Choroid plexus epithelial cell (primary cell): Measurements from ENCODE around the gene KCNC1.

Experiments
- DNase-seq: peaks from one replicate; pipeline ENCODE4 v3.0.0-alpha.2; 2010; ENCODE audit warnings: low read depth
- H3K4me3 ChIP-seq: 2 replicates; pipeline ENCODE4 v1.5.1; 2011; ENCODE audit warnings: low read depth, mild to moderate bottlenecking, control low read depth, low read length, moderate library complexity
- CTCF ChIP-seq: conservative IDR thresholded peaks from 2 replicates; pipeline ENCODE4 v1.5.1; 2011; ENCODE audit warnings: low read depth, mild to moderate bottlenecking, control low read depth, inconsistent platforms, low read length, moderate library complexity

KCNC1 gene

GRCh38 chr11:17702876-17703275, 31.7 kb upstream of the KCNC1 start:
- no peak for TF ChIP-seq CTCF
- H3K4me3 ChIP-seq = no peak overlapping the region
- no peak for DNase-seq

DNA sequence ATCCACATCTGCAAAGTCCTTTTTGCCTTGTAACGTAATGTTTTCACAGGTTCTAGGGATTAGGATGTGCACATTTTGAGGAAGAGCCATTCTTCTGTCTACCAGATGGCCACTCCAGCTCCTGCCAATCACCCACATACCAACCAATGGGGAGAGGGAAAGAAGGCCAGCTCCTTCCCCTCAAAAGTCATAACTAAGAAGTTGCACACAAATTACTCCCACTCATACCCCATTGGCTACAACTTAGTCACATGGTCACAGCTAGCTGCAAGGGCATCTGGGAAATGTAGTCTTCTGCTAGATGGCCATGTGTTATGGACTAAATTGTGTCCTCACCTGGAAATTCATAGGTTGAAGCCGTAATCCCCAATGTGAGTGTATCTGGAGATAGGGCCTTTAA, 30.6 kb upstream of the KCNC1 start:
- TF ChIP-seq CTCF = no peak
- peak; percentile 44 for DNase-seq
- H3K4me3 ChIP-seq = no peak overlapping the region

DNA sequence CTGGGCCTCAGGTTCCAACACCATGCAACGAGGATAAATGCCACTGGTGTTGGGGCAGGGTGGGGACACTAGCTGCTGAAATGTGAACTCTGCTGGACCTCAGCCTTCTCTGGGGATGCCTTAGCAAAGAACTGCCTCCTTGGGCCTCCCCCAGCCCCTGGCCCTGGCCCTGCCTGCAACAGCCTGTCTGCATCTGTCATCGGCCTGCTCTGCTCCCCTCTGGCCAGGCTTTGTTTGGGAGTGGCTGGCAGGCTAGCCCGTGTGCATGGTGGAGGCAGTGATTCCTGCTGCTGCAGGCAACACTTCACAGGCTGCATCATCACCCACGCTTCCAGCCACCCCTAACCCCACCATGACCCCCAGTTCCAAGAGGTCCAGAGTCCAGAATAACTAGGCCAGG, 26.8 kb upstream of the KCNC1 start:
- TF ChIP-seq CTCF = no peak
- no peak for DNase-seq
- no peak overlapping the region for H3K4me3 ChIP-seq

DNA sequence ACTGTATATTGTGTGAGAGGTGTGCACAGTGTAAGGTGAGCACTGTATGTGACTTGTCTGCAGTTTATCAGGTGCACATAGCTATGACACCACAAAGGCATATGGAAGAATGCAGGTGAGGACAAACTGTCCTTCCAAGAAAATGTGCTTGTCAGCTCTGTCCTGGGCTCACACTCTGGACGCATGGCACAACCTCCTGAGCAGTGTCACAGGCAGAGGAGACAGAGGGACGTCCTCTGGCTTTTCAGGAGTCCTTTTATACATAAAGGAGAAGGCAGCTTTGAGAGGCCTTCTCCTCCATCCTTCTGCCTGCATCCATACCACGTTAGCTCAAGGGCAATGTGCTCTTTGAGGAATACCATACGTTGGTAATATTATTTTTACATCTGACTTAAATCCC, 22.7 kb upstream of the KCNC1 start:
- no peak for DNase-seq
- H3K4me3 ChIP-seq = no peak overlapping the region
- no peak for TF ChIP-seq CTCF

- no peak for DNase-seq
- no peak overlapping the region for H3K4me3 ChIP-seq
- no peak for TF ChIP-seq CTCF
Observed at GRCh38 chr11:17713851-17714250, 20.7 kb upstream of the KCNC1 start.

DNA sequence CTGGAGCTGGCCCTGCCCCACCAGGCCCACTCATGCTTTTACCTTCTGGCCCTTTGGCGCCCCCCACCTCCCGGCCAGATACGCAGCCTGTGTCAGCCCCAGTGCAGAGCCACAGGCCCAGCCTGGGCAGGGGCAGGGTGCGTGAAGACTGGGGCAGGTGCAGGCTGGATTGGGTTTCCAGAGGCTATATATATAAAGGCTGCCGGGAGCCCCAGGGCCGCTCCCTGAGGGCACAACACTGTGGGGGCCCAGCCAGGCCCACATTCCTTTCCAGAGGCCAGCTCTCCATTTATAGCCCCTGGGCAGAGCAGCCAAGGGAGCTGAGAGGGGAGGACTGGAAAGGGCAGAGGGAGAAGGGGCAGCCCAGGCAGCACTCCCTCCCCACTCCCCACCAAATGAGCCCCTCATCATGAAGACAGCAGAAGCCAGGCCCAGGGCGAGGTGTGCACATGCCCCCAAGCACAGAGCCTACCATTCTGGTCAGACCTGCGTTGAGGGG, 20.2 kb upstream of the KCNC1 start:
- no peak for TF ChIP-seq CTCF
- no peak overlapping the region for H3K4me3 ChIP-seq
- no peak for DNase-seq

- no peak for DNase-seq
- TF ChIP-seq CTCF = no peak
- H3K4me3 ChIP-seq = no peak overlapping the region
Observed at GRCh38 chr11:17714870-17715269, 19.7 kb upstream of the KCNC1 start.
